A673 (cell line): ENCODE data around the gene PRAF2. TPM values are rescaled to one million over a fixed set of nuclear protein-coding genes. Genes with fewer than 3 reads are reported as not detected.

Source experiments
- BruUV-seq: library from RNA; stranded (reverse); fragments of 400-500 nt; replicated peaks from 2 replicates; lab custom pipeline; 2021; lab: Mats Ljungman, UMichigan
- CTCF ChIA-PET: fragments of 300-600 bp; sonication (Branson Sonifier 250); formaldehyde crosslinking; loops from one replicate; lab custom pipeline; 2022; ENCODE audit warnings: antibody characterized with exemption; lab: Charles Lee
- POLR2A ChIA-PET: fragments of 300-600 bp; sonication (Branson Sonifier 250); formaldehyde crosslinking; loops from one replicate; lab custom pipeline; 2022; ENCODE audit warnings: antibody characterized with exemption; ENCODE audit not compliant: low non-redundant PET; lab: Charles Lee
- DNase-seq: peaks from one replicate; pipeline ENCODE4 v3.0.0-alpha.2; 2015; ENCODE audit warnings: low spot score
- H3K27ac ChIP-seq: fragments of 200-600 bp; sonication (generic); 2 replicates; pipeline ENCODE4 v1.5.1; 2016; ENCODE audit warnings: mixed run types, low read depth, mild to moderate bottlenecking, mixed read lengths, antibody characterized with exemption, low read length; ENCODE audit not compliant: poor library complexity, severe bottlenecking
- H3K27me3 ChIP-seq: fragments of 200-600 bp; sonication (generic); replicated peaks from 2 replicates; pipeline ENCODE4 v1.6.1; 2017; ENCODE audit warnings: mixed run types, low read depth, mild to moderate bottlenecking, mixed read lengths, antibody characterized with exemption, low read length; ENCODE audit not compliant: insufficient read depth, poor library complexity
- H3K36me3 ChIP-seq: fragments of 200-600 bp; sonication (generic); 2 replicates; pipeline ENCODE4 v1.6.1; 2016; ENCODE audit warnings: mixed run types, mild to moderate bottlenecking, mixed read lengths, antibody characterized with exemption, low read length; ENCODE audit not compliant: insufficient read depth, poor library complexity, severe bottlenecking
- H3K4me1 ChIP-seq: fragments of 200-600 bp; sonication (generic); 2 replicates; pipeline ENCODE4 v1.6.1; 2017; ENCODE audit warnings: mixed run types, mild to moderate bottlenecking, mixed read lengths, antibody characterized with exemption, low read length; ENCODE audit not compliant: insufficient read depth, poor library complexity, severe bottlenecking
- H3K4me3 ChIP-seq: fragments of 200-600 bp; sonication (generic); 2 replicates; pipeline ENCODE4 v1.5.1; 2016; ENCODE audit warnings: low read depth, mixed run types, mild to moderate bottlenecking, mixed read lengths, low read length; ENCODE audit not compliant: poor library complexity, severe bottlenecking
- H3K9me3 ChIP-seq: fragments of 200-600 bp; sonication (generic); 2 replicates; pipeline ENCODE4 v1.6.1; 2016; ENCODE audit warnings: mixed run types, low read depth, mild to moderate bottlenecking, mixed read lengths, antibody characterized with exemption, low read length; ENCODE audit not compliant: poor library complexity, severe bottlenecking
- EZH2 ChIP-seq: fragments of 200-600 bp; sonication (generic); IDR thresholded peaks from 2 replicates; pipeline ENCODE4 v1.6.1; 2017; ENCODE audit warnings: borderline replicate concordance, low read depth, mild to moderate bottlenecking, mixed read lengths, antibody characterized with exemption, low read length; ENCODE audit not compliant: poor library complexity, severe bottlenecking
- intact Hi-C: fragments of 100-400 bp; cut with micrococcal nuclease; formaldehyde crosslinking; loops from one replicate; pipeline ENCODE4 v1.10.0; 2022; ENCODE audit not compliant: unreplicated experiment
- total RNA-seq: library from RNA; stranded (reverse); gene quantifications from 2 replicates; pipeline ENCODE4 v1.2.3, GENCODE V29; 2021
- TF ChIP-seq, protein P1 (sequence below): fragments of 300-800, 200-600 bp; sonication (generic); conservative IDR thresholded peaks from 2 replicates; pipeline ENCODE4 v1.5.1; 2017; ENCODE audit warnings: low read depth, mild to moderate bottlenecking, antibody characterized with exemption, low read length, moderate library complexity, mixed read lengths

The PRAF2 gene
- total RNA-seq, 1 experiment from 2014 or later: 21.3 TPM

- Histone ChIP-seq H3K36me3 (no peaks in the 10 kb centered on the region), H3K9me3 (no peaks in the 10 kb centered on the region), H3K27ac (peak overlapping the region; percentile 83), H3K4me3 (peak overlapping the region; percentile 66), H3K4me1 (no peaks in the 10 kb centered on the region), H3K27me3 (no peaks in the 10 kb centered on the region)
- ChIA-PET CTCF (no interaction called here), POLR2A (interaction anchor here (0.6 kb wide), 1 partner anchor 13 kb away, joined by 5 read pairs; no protein-coding TSS in a partner anchor)
- TF ChIP-seq EZH2: no peak
- TF ChIP-seq, protein P1, sequence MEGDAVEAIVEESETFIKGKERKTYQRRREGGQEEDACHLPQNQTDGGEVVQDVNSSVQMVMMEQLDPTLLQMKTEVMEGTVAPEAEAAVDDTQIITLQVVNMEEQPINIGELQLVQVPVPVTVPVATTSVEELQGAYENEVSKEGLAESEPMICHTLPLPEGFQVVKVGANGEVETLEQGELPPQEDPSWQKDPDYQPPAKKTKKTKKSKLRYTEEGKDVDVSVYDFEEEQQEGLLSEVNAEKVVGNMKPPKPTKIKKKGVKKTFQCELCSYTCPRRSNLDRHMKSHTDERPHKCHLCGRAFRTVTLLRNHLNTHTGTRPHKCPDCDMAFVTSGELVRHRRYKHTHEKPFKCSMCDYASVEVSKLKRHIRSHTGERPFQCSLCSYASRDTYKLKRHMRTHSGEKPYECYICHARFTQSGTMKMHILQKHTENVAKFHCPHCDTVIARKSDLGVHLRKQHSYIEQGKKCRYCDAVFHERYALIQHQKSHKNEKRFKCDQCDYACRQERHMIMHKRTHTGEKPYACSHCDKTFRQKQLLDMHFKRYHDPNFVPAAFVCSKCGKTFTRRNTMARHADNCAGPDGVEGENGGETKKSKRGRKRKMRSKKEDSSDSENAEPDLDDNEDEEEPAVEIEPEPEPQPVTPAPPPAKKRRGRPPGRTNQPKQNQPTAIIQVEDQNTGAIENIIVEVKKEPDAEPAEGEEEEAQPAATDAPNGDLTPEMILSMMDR: no peak
- no TSS peak for BruUV-seq
- peak; percentile 87 for DNase-seq
- intact Hi-C loops: no loop called here
Measured at GRCh38 chrX:49053223-49054072, 20.4 kb downstream of the PRAF2 start.

GRCh38 chrX:49043987-49044281 lies 29.9 kb downstream of the PRAF2 start:
- DNase-seq: no peak
- intact Hi-C loops: loop anchor here (1.0 kb wide), 1 partner anchor 127 kb away; no protein-coding TSS in a partner anchor
- BruUV-seq: no TSS peak
- H3K27me3 ChIP-seq: no peaks in the 10 kb centered on the region
- H3K4me3 ChIP-seq: peak overlapping the region; percentile 39
- no peaks in the 10 kb centered on the region for H3K9me3 ChIP-seq
- ChIA-PET CTCF (no interaction called here), POLR2A (no interaction called here)
- peaks cover 11% of the 10 kb centered on the region for H3K4me1 ChIP-seq
- H3K27ac ChIP-seq: peak overlapping the region; percentile 64
- H3K36me3 ChIP-seq: peaks cover 6% of the 10 kb centered on the region
- TF ChIP-seq, protein P1: no peak
- no peak for TF ChIP-seq EZH2

DNA sequence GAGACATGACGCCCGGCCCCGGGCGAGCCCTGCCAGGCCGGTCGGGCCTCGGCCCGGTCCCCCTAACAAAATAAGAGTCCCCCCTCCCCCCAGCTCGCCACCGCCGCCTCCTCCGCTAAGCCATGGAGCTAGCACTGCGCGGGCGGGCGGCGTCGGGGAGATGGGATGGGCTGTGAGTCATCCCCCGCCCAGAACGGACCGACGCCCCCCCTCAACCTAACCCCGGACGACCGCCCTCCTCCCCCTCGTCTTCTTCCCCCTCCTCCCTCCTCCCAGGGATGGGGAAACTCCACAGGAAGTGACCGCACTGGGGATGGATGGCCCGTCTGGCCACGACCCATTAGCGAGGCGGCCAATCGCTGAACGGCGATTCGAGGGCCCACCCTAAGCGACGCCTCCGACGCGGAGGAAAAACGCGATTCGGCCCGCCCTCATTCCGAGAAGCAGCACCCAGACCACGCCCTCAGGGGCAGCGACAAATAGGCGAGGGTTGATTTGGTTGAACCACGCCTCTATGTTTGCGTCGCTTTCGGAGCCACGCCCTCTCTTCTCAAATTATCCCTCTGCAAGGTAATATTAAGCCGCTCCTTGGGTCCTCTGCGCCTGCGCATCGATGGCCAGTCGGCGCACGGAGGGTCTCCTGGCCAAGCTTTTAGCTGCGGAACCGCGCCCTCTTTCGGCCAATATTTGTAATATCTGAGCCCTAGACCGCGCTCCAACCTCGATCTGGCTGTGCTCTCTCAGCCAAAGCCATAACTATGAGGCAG lies 30.4 kb downstream of the PRAF2 start, which contains the start of gene TFE3:
Gene TFE3 (minus strand): TSS at position 138 of the 767 bp plus-strand sequence. CDS start 131 bp downstream, at position 7.
- peak within 1 kb of the TSS; percentile 89 for H3K27ac ChIP-seq
- BruUV-seq: no TSS peak
- ChIA-PET POLR2A (no interaction called here), CTCF (interaction anchor here (0.6 kb wide), 1 partner anchor 43 kb away, joined by 3 read pairs; no protein-coding TSS in a partner anchor)
- peaks cover 10% of the 10 kb centered on the region for H3K36me3 ChIP-seq
- TF ChIP-seq EZH2: no peak
- TF ChIP-seq, protein P1: peak; percentile 65
- DNase-seq: peak; percentile 98
- H3K27me3 ChIP-seq: no peaks in the 10 kb centered on the region
- peak within 1 kb of the TSS; percentile 87 for H3K4me3 ChIP-seq
- H3K4me1 ChIP-seq: peaks cover 17% of the 10 kb centered on the region
- intact Hi-C loops: loop anchor here (1.0 kb wide), 1 partner anchor 126 kb away; no protein-coding TSS in a partner anchor
- H3K9me3 ChIP-seq: no peaks in the 10 kb centered on the region
